HPDE6-E6E7 (cell line): Measurements from ENCODE around the gene CD164L2.
"Not testable (repeated sequence)": the region's sequence is repeated elsewhere in the genome, so short reads cannot be mapped to it uniquely, and the experiment has no call there.

ENCODE experiments used
- DNase-seq: peaks from one replicate; pipeline ENCODE4 v3.0.0; 2011; ENCODE audit warnings: missing footprints; ENCODE audit errors: extremely low spot score

The CD164L2 gene

DNA sequence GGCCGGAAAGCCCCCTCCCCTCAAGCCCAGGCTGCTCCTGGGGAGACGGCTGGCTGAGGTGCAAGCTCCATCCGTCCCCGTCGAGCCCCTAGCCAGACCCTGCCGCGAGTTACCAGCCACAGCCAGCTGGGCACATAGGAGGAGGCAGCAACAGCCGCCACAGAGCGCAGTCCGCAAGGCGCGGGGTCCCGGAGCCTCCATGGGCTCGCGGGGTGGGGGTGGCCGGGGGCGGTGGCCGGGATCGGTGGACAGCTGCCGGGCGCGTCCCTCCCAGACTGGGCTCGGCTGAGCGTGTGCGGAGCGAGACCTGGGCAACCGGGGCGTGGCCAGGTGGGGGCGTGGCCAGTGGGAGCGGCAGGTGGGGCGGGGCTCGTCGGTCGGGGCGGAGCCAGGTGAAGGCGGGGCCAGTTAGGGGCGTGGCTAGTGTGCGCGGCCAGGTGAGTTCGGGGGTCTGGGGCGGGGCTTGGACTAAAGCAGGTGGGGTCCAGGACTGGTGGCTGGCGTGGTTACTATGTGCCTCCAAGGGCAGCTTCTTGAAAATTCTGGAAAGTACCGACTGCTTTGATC is at the start of gene CD164L2:
CD164L2 (minus strand) TSS at position 295 of the 567 bp plus-strand sequence; CDS start at position 201, 94 bp downstream.
- peak; percentile 86 for DNase-seq

DNA sequence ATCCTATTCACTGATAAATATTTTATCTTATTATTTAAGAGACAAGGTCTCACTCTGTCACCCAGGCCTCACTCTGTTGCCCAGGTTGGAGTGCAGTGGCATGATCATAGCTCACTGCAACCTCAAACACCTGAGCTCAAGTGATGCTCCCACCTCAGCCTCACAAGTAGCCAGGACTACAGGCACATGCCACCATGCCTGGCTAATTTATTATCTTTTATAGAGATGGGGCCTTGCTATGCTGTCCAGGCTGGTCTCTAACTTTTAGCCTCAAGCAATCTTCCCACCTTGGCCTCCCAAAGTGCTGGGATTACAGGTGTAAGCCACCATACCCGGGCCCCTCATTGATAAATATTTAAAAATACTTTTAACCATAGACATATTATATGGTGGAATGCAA is 49.6 kb upstream of the CD164L2 start:
- not testable (repeated sequence) for DNase-seq

DNA sequence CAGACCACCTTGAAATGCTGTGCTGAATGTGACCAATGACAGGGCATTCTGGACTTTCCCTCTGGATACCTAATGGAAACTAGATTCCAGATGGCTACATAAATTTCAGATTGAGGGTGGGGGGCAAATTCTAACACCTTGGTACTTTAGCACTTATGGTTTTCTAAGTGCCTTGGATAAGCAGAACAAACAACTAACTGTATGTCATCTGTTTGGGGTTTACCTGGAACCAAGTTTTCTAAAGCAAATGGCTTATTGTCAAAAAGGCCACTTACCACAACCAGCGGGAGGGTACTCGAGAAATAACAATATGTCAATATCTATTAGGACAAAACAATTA is 48.4 kb upstream of the CD164L2 start:
- DNase-seq: no peak

DNA sequence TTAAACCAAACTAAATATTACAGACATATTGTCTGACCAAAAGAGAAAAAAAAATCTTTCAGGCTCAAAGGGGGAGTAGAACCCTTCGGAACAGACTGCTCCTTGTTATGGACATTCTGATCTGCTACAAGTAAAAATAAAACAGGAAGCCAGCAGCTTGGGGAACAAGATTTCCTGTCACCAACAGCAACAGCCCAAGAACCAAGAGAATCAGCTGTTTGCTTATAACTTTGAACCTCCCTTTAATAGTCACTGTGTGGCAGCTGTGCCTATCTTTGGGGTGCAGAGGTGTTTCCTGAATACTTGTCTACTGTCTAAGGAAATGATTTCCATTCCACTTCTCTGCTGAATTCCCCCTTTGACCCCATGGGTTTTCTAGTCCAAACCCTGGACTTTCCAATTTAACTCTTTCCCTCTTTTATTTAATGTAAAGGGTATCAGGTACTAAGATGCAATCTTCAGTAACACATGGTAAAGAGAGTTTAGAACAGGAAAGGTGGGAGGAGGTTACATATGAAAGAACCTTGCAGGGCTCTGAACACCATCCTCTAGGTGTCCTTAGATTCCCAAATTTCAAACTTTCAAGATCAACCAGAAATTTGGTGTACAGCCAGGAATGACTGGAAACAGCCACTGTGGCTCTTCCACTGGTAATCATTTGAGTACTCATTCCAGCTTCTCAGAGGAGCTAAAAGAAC is 47.9 kb upstream of the CD164L2 start:
- DNase-seq: no peak

DNA sequence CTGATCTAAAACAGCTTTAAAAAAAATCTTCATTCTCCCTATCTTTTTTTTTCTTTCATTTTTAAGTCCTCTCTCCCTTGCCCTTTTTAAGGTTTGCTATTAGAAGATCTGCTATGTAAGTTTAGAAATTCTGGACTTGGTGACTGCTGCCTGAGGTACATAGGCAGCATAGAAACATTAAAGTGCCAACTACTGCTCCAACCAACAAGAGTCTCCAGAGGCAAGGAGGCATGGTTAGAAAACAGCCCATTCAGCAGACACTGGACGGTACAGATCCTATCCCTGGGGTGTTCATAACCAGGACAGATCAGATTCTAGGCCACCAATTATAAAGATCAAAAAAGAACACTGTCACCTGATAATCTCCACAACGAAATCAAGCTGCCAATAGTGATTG is 45.9 kb upstream of the CD164L2 start:
- DNase-seq: no peak

DNA sequence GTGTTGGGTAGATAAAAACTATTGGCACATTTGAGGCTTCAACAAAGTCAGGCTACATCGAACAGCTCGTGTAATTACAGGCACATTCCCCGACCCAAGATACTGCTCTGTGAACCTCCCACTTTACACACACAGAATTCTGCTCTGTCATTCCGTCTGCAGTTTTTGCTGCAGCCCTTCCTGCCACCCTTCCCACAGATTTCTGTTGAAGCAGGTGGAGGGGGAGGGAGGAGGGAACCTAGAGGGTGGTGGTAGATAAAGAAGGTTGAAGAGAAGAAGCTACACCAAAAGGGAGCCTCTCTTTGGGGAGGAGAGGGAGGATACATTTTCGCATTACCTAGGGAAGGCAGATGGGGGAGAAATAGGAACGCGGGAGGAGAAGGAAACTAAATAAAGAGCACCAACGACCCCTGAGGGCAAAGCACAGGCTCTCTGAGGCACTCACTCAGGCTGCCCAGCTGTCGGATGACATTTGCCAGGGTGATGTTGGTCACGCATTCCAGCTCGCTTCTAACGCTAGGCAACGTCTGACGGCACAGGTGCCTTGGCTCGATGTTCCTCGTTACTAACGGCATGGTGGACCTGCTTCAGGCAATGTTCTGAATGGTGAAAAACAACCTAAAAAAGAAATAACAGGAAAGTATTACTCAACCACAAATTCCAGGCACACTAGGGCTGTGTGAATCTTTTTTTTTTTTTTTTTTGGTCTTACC is 45.3 kb upstream of the CD164L2 start:
- no peak for DNase-seq

DNA sequence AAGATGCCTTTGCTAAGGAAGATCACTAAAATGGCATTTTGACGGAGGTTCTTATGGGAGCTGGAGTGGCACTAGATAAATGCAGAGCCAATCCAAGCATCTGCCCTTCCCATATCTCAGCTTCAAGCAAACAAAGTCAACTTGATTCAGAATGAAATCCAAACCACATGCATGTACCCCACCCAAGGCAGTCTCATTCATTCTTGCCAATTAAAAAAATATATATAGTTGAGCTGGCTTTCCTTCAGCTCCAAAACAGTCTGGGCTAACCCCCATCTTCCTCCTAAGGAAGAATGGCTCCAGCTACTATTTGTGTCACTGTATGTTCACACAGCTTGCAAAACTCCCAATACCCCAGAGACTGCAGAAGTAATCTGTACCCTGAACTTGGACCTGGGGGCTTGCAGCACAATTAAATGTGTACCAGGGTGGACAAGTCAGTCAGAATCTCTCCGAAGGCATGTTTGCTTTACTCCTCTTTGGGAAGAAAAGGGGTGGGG is 44.7 kb upstream of the CD164L2 start:
- DNase-seq: no peak

DNA sequence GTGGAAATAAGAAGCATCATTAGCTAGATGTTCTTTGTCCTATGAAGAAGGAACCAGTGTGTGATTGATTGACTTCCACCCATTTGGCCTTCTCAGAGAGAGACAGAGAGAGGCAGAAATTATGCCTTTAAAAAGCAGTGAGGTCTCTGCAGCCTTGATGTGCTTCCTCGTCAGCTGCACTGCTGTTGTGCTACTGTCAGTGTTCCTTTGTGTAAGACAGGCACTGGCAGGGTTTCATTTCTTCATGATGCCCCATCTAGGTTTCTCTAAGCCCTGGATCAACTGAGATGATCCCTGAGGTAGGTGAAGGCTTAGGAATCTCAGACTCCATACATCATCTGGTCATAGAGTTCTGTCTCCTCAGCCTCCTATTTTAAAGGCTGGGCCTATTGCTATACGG is 44.2 kb upstream of the CD164L2 start:
- DNase-seq: no peak

DNA sequence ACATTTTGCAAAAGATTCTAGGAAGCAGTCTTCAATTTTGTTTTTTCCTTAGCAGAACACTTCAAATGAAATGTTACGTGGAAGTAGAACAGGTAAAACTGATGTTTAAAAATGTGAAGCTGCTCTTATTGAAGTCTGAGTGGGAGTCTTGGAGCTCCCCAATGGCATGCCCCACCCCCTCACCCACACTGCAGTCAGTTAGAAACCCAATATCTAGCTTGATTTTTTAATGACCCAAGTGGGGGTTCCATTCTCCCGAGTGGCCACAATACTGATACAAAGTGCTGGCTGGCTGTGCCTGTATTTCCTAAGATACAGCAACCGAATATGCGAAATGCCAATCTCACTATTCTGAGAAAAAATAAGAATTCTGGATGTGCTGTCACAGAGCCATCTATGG is 40.6 kb upstream of the CD164L2 start:
- no peak for DNase-seq

DNA sequence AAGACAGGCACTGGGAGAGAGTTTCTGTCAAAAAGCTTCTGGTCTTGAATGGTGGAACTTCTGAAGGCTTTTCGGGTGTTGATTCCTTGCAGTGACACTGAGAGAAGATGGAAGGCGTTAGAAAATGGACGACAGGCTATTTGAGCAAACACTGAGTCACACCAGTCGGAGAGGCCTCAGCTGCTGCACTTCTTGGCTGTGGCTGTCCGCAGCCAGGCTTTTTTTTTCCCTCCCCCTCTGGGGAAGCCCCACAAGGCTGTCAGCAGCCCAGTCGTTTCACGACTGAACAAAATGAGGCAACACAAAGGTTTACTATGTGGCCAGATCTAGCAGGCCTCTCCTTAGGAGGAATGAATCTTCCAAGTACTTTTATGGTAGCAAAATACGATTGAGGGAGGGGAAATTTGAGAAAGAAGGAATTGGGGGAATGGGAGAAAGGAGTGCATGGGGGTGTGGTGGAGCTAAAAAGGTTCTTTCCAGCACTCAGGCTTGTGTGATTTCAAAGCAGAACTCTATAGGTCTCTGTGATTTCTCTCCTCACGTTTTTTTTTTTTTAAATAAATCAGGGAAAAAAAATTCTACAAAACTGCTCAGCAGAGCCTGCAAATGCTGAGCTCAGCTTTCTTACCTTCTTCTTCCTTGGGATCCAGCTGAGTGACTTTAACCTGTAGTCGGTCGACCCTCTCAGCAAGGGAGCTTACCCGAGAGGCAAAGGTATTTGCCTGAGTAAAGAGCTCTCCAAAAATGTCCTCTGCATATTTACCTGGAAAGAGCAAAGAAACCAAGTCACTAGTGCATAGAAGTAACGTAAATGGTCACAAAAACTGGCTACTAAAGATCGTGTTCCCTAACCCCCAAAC is 35.4 kb upstream of the CD164L2 start:
- peak; percentile 64 for DNase-seq

DNA sequence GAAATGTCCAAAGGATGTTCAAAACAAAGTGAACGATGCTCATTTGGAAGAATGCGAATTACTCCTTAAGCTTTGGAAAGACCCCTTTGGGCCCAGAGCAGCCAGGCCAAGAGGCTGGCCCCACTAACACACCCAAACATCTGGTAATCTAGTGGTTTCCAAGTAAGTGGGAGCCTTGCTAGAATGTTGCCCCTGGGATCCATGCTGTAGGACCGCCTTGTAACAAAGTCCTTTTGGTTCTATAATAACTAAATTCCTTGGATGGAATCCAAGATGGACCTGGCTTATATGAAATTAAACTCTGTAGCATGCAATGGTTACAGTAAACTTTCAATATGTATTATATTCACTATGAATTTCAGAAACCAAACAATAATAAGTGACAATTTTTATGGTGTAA is 34.6 kb upstream of the CD164L2 start:
- no peak for DNase-seq

DNA sequence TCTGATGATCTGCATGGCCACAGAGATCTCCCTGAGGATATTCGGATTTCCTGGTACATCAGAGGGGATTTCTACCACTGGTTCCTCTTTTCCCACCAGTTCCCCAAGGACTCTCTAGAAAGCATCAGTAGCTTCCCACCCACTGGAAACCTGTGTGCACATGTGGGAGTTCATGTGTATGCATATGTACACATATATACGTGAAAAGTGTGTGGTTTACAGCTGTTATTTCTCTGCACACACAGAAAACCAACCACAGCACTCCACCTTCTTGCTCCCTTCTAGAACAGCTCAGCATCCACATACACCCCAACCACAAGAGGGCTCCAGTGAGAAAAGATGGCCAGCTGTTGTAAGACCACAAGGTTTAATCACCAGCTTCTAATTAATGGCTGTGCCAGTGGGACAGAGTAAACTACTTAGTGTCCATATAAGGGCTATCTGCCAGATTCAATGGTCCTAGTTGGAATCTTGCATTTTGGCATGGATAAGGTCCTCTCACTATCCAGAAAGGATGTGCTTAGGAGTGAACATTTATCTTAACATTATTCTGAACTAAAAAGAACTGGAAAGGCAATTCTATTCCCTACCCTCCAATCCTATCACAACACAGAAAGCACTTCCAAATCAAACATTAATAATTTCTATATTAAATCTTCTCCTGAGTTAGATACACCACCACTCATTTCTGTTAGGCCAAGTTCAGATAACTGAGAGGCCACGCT is 33.4 kb upstream of the CD164L2 start:
- DNase-seq: no peak

DNA sequence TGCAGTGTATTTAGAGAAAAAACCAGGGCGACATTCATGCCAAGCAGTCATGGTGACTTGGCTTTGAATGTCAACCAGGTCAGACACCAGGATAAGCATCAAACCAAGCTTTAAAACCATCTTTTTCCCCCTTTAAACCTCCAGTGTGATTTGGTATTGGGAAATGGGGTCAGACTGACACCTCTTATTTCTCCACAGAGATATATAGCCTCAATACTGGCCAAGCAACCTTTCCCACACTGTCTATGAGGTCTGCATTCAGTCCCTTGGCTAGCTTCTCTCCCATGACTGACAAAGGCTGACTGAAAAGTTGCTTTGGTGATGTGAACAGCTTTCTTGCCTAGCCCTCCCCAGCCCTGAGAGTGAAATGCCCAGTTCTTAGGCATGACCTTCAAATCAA is 31.0 kb upstream of the CD164L2 start:
- DNase-seq: no peak

DNA sequence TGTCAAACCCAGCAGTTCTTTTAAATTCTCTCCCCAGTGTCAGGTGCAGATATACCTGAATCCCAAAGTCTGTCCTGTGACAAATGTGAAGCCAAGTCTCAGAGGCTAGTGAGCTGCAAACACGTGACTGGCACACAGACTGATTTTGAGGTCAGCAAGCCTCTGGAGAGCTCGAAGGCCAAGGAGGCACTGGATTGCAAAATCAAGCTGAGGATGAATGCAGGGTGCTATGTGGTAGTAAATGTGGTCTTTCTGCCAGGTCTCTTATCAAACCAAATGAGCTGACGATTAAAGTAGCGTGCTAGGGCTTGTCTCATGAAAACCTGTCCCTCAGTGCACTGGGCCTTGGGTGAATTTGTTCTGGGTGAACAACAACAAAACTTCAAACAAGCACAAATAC is 29.9 kb upstream of the CD164L2 start:
- DNase-seq: no peak

DNA sequence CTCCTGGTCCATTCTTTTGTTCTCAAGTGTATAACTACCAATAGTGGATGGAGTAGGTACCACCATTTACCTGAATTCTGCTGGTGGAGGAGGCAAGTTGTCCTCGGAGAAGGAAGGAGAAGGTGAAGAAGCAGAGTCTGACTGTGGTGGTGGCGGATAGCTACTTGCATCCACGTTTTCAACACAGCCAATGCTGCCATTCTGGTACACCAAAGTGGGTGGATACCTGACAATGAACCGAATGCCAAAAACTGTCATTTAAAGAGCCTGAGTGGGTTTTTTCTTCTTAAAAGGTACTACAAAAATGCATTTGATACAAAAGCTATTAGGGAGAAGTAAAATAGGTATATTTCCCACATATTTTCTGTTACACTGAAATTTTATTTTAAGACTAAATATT is 29.4 kb upstream of the CD164L2 start:
- no peak for DNase-seq

DNA sequence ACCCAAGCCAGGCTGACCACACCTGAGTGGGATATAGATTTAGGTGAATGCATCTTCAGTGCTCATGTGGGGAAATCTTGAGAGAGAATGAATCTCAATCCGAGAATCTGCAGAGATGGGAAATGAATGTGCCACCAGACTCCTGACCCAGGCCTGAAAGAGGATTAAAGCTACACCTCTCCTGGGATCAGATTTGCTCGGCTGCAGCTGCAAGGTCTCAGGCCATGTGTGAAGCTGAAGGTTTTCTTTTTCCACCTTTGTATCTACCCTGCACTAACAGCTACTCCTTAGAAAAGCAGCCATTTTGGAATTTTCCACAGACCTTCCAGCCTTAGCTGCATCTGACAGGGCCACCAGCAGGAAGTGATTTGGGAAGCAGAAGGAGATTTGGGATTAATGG is 27.6 kb upstream of the CD164L2 start:
- DNase-seq: no peak

DNA sequence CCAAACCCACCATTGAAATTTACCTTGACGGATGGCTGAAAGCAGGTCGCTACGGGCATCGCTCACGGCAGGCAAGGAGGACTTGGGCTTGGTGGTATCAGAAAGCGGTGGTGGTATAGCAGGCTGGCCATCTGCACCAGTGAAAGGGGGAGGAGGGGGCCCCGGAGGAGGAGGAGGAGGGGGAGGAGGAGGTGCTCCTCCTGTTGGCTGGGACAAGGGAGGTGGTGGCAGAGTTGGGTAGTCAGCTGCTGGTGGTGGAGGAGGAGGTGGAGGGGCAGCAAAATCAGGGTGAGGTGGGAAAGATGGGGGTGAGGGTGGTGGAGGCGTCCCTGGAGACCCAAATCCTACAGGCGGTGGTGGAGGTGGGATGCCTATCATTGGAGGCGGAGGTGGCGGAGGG is 26.5 kb upstream of the CD164L2 start:
- DNase-seq: no peak

DNA sequence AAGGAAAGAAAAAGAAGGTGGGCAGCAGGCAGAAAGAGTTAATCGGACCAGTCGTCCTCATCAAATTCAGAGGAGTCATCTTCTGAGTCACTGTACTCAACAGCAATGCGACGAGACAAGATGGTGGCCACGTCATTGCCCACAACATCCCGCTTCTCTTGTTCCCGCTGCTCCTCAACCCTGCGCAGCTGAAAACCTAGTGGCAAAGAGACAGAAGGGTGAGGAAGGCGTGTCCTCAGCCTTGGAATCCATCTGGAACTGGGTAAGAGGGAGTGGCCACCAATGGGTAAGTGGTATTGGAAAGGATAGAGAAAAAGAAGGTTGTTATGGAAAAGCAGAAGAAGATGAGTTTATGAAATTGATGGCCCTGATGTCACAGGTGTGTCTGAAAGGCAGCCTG is 25.0 kb upstream of the CD164L2 start:
- DNase-seq: no peak

DNA sequence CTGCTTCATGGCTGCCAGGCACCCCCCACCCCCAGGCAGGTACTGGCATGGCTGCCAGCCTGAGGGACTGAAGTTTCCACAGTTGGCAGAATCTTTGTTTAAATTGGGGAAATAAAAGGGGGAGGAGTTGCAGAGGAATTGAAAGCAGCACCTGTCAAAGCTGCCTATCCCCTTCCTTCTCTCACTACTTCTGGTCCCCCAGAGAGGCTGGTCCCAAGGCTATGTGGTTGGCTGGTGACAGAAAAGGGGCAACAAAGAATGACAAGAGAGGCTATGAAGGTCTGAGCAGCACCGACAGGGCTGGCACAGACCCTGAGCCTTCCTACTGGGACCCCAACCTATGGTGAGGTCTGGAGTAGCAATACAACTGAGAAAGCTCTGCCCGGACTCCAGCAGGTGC is 23.7 kb upstream of the CD164L2 start:
- not testable (repeated sequence) for DNase-seq

DNA sequence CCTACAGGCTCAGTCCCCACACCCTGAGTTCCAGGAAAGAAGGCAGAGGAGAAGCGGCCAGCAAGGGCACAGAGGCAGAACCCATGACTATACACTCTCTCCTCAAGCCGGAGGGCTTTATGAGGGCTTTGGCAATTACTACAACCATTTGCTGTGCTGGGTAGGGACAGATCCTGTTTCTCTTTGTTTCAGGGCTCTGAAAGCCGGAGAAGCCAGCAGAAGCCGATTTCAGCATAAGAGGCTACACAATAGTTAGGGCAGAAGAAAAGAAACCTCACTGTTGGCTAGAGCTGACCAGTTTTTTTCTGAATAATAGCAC is 23.2 kb upstream of the CD164L2 start:
- no peak for DNase-seq

DNA sequence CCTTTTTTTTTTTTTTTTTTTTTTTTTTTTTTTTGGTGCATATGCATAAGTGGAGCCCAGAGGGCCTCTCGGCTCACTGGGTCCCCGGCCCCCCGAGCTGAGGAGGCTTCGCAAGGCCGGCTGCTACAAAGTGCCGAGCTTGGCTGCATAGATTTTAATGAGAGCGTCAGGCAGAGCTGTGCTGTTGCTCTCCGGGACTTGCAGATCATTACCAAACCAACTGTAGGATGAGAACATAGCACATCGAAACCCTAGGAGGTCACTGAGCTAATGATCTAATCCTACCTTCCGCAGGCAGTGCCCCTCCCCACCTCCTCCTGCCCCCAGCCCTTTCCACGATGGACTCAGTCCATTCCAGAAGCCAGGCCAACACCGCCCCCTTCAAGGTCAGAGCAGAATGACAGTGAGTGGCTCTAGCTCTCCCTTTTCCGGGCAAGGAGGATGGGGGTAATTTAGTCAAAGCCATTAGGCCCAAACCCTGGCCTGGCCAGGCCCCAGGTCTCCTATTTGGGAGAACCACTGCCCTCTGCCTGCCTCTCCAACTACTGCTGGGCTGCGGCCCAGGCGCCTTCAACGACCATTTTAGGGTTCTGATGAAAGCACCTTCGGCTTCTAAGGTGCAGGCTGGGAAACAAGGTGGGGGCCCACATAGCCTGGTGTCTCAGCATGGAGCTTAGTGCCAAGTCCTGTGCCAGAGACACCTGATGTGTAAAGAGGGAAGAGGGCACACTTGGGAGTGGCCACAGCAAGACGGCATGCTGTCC is 22.6 kb upstream of the CD164L2 start:
- not testable (repeated sequence) for DNase-seq
